ENCODE results near the gene OAS2.

Gene OAS2

GRCh38 chr12:113057565-113058485 lies 79.5 kb downstream of the OAS2 start:
- H3K27me3 ChIP-seq (ENCODE audit: control insufficient read depth, insufficient read depth, low read length): peaks cover 9% of the 10 kb centered on the region; the same call in 1 of the 2 replicates
- H3K27ac ChIP-seq (ENCODE audit: low read length): no peak overlapping the region
- DNase-seq (ENCODE audit: low read depth, low spot score): no peak
- no peaks in the 10 kb centered on the region for H3K36me3 ChIP-seq (ENCODE audit: control insufficient read depth, insufficient read depth, low read length)
- peaks cover 2% of the 10 kb centered on the region; the same call in 1 of the 2 replicates for H3K4me1 ChIP-seq (ENCODE audit: control insufficient read depth, insufficient read depth, low read length)
- no peaks in the 10 kb centered on the region for H3K9me3 ChIP-seq (ENCODE audit: control insufficient read depth, insufficient read depth, low read length)
- no CpG with 5 or more reads among the region's 44 CpGs for WGBS (ENCODE audit: insufficient coverage, insufficient read length)
- peak overlapping the region; percentile 48; the same call in 1 of the 2 replicates for H3K4me3 ChIP-seq (ENCODE audit: low read length)

DNA sequence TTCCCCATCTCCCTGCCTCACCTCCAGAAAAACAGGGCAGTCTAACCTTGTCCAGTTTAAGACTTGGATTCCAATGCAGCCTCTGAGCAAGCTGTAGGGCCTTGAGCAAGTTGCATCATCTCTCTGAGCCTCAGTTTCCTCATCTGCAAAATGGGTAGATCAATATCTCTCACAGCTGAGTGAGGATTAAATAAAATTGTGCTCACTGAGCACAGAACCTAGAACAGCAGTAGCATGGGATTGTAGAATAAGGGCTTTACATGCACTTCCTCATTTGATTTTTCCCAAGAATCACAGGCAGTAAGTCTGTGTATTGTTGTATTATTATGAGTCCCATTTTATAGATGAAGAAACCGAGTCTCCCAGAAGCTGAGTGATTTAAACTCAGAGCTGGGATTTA lies 80.2 kb downstream of the OAS2 start:
- Histone ChIP-seq H3K4me3 (ENCODE audit: low read length) (no peak overlapping the region), H3K9me3 (ENCODE audit: control insufficient read depth, insufficient read depth, low read length) (no peaks in the 10 kb centered on the region), H3K4me1 (ENCODE audit: control insufficient read depth, insufficient read depth, low read length) (peaks cover 2% of the 10 kb centered on the region; the same call in 1 of the 2 replicates), H3K27me3 (ENCODE audit: control insufficient read depth, insufficient read depth, low read length) (peaks cover 9% of the 10 kb centered on the region; the same call in 1 of the 2 replicates), H3K36me3 (ENCODE audit: control insufficient read depth, insufficient read depth, low read length) (no peaks in the 10 kb centered on the region), H3K27ac (ENCODE audit: low read length) (no peak overlapping the region)
- no peak for DNase-seq (ENCODE audit: low read depth, low spot score)
- no CpG with 5 or more reads among the region's 1 CpG for WGBS (ENCODE audit: insufficient coverage, insufficient read length)

- no peak for DNase-seq (ENCODE audit: low read depth, low spot score)
- Histone ChIP-seq H3K9me3 (ENCODE audit: control insufficient read depth, insufficient read depth, low read length) (no peaks in the 10 kb centered on the region), H3K4me1 (ENCODE audit: control insufficient read depth, insufficient read depth, low read length) (peaks cover 2% of the 10 kb centered on the region; the same call in 1 of the 2 replicates), H3K27ac (ENCODE audit: low read length) (no peak overlapping the region), H3K27me3 (ENCODE audit: control insufficient read depth, insufficient read depth, low read length) (peaks cover 9% of the 10 kb centered on the region; the same call in 1 of the 2 replicates), H3K4me3 (ENCODE audit: low read length) (no peak overlapping the region), H3K36me3 (ENCODE audit: control insufficient read depth, insufficient read depth, low read length) (no peaks in the 10 kb centered on the region)
- 100% methylated on average over 2 of the region's 8 CpGs for WGBS (ENCODE audit: insufficient coverage, insufficient read length)
Measured at GRCh38 chr12:113059071-113059595, 80.8 kb downstream of the OAS2 start.

DNA sequence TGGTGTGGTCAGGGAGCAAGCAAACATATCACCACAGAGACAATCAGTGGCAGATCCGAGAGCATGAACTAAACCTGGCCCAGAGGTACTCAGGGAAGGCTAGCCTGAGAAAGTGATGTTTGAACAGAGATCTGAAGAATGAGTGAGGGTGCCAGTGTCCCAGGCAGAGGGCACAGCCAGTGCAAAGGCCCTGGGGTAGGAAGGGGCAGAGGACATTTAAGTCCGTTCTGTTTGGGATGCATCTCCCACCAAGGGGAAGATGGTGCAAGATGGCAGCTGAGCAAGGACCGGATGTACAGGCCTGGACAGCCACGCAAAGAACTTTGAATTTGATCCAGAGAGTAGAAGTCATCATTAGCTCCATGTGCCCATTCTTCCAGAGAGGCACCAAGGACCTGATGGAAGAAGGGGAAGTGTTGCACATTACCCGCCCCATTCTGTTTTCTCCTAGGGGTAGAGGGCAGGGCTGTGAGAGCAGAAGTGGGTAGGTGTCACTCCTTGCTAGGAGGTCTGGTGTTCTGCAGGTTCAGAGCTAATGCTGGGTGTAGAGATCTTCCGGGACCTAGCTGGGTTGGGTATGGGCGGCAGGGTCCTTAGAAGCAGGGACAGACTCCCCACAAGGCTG lies 82.1 kb downstream of the OAS2 start:
- no CpG with 5 or more reads among the region's 7 CpGs for WGBS (ENCODE audit: insufficient coverage, insufficient read length)
- H3K27ac ChIP-seq (ENCODE audit: low read length): no peak overlapping the region
- no peak for DNase-seq (ENCODE audit: low read depth, low spot score)

DNA sequence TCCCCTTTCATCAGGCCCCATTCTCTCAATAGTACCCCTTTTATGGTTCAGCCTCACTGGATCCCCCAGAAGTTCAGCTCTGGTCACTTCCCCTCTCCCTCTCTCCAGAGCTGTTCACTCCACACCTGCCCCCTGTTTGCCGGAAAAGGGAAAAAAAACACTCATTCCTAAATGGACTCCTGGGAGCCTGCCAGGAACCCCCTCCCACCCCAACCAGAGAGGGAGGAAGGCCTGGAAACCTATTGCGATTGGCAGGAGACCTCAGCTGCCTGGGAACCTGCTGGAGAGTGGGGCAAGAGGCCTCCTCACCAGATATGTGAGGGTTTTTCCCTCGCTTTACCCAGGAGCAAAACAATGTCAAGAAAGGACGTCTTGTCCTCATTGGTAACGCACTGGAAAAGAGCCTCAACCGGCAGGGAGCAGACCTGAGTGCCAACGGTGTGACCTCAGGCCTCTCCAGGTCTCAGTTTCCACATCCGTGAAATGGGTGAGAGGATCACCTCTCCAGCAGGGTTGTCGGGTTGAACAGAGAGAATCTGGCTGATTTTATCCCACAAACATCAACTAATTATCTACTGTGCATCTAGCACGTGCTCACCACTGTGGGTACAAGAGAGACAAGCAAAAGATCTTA lies 82.9 kb downstream of the OAS2 start:
- no peaks in the 10 kb centered on the region for H3K9me3 ChIP-seq (ENCODE audit: control insufficient read depth, insufficient read depth, low read length)
- DNase-seq (ENCODE audit: low read depth, low spot score): no peak
- H3K27ac ChIP-seq (ENCODE audit: low read length): no peak overlapping the region
- no peak overlapping the region for H3K4me3 ChIP-seq (ENCODE audit: low read length)
- H3K36me3 ChIP-seq (ENCODE audit: control insufficient read depth, insufficient read depth, low read length): no peaks in the 10 kb centered on the region
- H3K27me3 ChIP-seq (ENCODE audit: control insufficient read depth, insufficient read depth, low read length): peaks cover 3% of the 10 kb centered on the region; the same call in 1 of the 2 replicates
- no CpG with 5 or more reads among the region's 10 CpGs for WGBS (ENCODE audit: insufficient coverage, insufficient read length)
- H3K4me1 ChIP-seq (ENCODE audit: control insufficient read depth, insufficient read depth, low read length): peaks cover 2% of the 10 kb centered on the region; the same call in 1 of the 2 replicates

More for the DNA sequence above, 82.1 kb downstream of the OAS2 start:
- Histone ChIP-seq H3K27me3 (ENCODE audit: control insufficient read depth, insufficient read depth, low read length) (peaks cover 8% of the 10 kb centered on the region; the same call in 1 of the 2 replicates), H3K4me3 (ENCODE audit: low read length) (no peak overlapping the region), H3K9me3 (ENCODE audit: control insufficient read depth, insufficient read depth, low read length) (no peaks in the 10 kb centered on the region), H3K4me1 (ENCODE audit: control insufficient read depth, insufficient read depth, low read length) (peaks cover 2% of the 10 kb centered on the region; the same call in 1 of the 2 replicates), H3K36me3 (ENCODE audit: control insufficient read depth, insufficient read depth, low read length) (no peaks in the 10 kb centered on the region)

All from iPS DF 6.9 (cell line).